Naive thymus-derived CD4-positive, alpha-beta T cell (primary cell): ENCODE data around the gene MAJIN. TPM values are rescaled to one million over a fixed set of nuclear protein-coding genes. Genes with fewer than 3 reads are reported as not detected.
A peak's percentile ranks its signal among the peaks of the same experiment; 100 is the strongest.

Experiments used
- ATAC-seq: fragments of 150-1000 bp; cut with Tn5 transposase; 2 replicates; pipeline ENCODE4 v1.10.0; 2021; ENCODE audit warnings: mild to moderate bottlenecking, moderate library complexity
- CTCF ChIA-PET: fragments of 350-600 bp; sonication (Branson Sonifier 250); formaldehyde crosslinking; loops from one replicate; lab custom pipeline; 2021; ENCODE audit warnings: antibody characterized with exemption; lab: Charles Lee
- POLR2A ChIA-PET: fragments of 350-600 bp; sonication (Branson Sonifier 250); formaldehyde crosslinking; loops from one replicate; lab custom pipeline; 2021; ENCODE audit warnings: antibody characterized with exemption, inconsistent platforms; lab: Charles Lee
- DNase-seq, 9 donors: peaks; one replicate each; pipeline versions ENCODE4 v3.0.0 to v3.0.0-alpha.2; 2020 to 2022; ENCODE audit warnings: mixed read lengths in 1 of 9
- H3K27ac ChIP-seq: one replicate; pipeline ENCODE4 v1.7.0; 2013; ENCODE audit warnings: mild to moderate bottlenecking, low read depth, low read length, moderate library complexity
- H3K27me3 ChIP-seq, 2 donors: one replicate each; pipeline ENCODE4 v1.7.0; 2013; ENCODE audit warnings: low read length in 2 of 2, mild to moderate bottlenecking in 2 of 2, moderate library complexity in 2 of 2; ENCODE audit not compliant: control insufficient read depth in 2 of 2, insufficient read depth in 2 of 2
- H3K36me3 ChIP-seq, 3 experiments: 1 replicate in 2 of 3; 2 replicates in 1 of 3; pipeline ENCODE4 v1.7.0; 2013; ENCODE audit warnings: low read length in 3 of 3, mild to moderate bottlenecking in 3 of 3, moderate library complexity in 1 of 3; ENCODE audit not compliant: insufficient read depth in 3 of 3, control insufficient read depth in 2 of 3
- H3K4me1 ChIP-seq, 2 donors: one replicate each; pipeline ENCODE4 v1.7.0; 2013; ENCODE audit warnings: low read length in 2 of 2, mild to moderate bottlenecking in 2 of 2, moderate library complexity in 1 of 2; ENCODE audit not compliant: control insufficient read depth in 2 of 2, insufficient read depth in 2 of 2
- H3K4me3 ChIP-seq: 2 replicates; pipeline ENCODE4 v1.7.0; 2013; ENCODE audit warnings: mild to moderate bottlenecking, low read length
- H3K9me3 ChIP-seq, 3 experiments: 1 replicate in 2 of 3; 2 replicates in 1 of 3; pipeline ENCODE4 v1.7.0; 2013; ENCODE audit warnings: low read length in 3 of 3; ENCODE audit not compliant: control insufficient read depth in 2 of 3
- H3K27ac Mint-ChIP-seq, 9 donors: one replicate each; pipeline ENCODE4 v1.8.0; 2020 to 2022; ENCODE audit warnings: mixed read lengths in 9 of 9, mild to moderate bottlenecking in 8 of 9, moderate library complexity in 5 of 9, inconsistent platforms in 2 of 9
- H3K27me3 Mint-ChIP-seq, 5 donors: one replicate each; pipeline ENCODE4 v1.8.0; 2021 to 2022; ENCODE audit warnings: mixed read lengths in 5 of 5, mild to moderate bottlenecking in 1 of 5
- H3K36me3 Mint-ChIP-seq, 5 donors: one replicate each; pipeline ENCODE4 v1.8.0; 2020 to 2022; ENCODE audit warnings: mixed read lengths in 5 of 5, mild to moderate bottlenecking in 3 of 5, inconsistent platforms in 1 of 5
- H3K4me1 Mint-ChIP-seq, 7 donors: one replicate each; pipeline ENCODE4 v1.8.0; 2020 to 2022; ENCODE audit warnings: mixed read lengths in 7 of 7, mild to moderate bottlenecking in 3 of 7, inconsistent platforms in 1 of 7
- H3K4me3 Mint-ChIP-seq, 10 donors: one replicate each; pipeline ENCODE4 v1.8.0; 2020 to 2022; ENCODE audit warnings: mild to moderate bottlenecking in 10 of 10, mixed read lengths in 10 of 10, moderate library complexity in 6 of 10, inconsistent platforms in 2 of 10
- H3K9me3 Mint-ChIP-seq, 11 donors: one replicate each; pipeline ENCODE4 v1.8.0; 2020 to 2022; ENCODE audit warnings: mixed read lengths in 11 of 11, mild to moderate bottlenecking in 4 of 11, inconsistent platforms in 1 of 11, moderate library complexity in 1 of 11
- intact Hi-C, 2 donors: fragments of 100-400 bp; cut with micrococcal nuclease; formaldehyde crosslinking; loops; one replicate each; pipeline ENCODE4 v1.15.1; 2023
- polyA plus RNA-seq, 2 donors: library from polyadenylated mRNA; unstranded; fragments of 300-500 nt; fragmentation: Illumina TruSeq; gene quantifications; one replicate each; pipeline ENCODE4 v1.2.3, GENCODE V29; 2021
- total RNA-seq, 6 experiments: library from RNA in 5 of 6; stranded (reverse) in 5 of 6; gene quantifications; 1 replicate in 5 of 6; 2 replicates in 1 of 6; pipeline ENCODE4 v1.2.3 and lab custom pipeline; 2021 to 2026

MAJIN gene
- total and polyA plus RNA-seq, 7 experiments from 2014 or later, result 0.48 to 1.2 (median 0.94) TPM; not detected in 2

DNA sequence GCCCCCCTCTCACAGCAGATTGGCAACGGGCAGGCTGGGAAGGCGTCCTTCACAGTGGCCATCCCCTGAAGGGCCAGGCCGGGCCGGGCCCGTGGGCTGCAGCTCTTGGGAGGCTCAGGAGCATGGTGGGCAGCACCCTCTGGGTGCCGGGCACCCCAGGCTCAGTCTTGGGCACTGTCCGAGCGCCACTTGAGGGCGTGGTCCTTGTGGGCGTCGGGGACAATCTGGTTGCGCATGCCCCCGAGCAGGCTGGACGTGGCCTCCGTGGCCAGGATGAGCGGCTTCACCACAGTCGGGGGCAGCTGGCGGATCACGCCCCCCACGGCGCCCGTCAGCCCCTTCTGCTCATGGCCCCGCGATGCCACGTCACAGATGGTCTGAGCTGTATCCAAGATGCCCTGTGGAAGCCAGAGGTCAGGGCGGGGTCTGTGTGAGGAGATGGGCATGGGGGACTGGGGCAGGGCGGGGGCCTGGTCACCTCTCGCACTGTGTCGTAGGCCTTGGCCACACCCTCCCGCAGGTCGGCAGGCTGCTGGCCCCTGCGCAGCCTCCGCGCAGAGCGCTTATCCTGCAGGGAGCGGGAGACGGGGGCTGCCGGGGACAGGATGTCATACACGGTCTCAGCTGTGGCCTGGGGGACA is 77.0 kb downstream of the MAJIN start:
- no peaks in the 10 kb centered on the region for H3K27me3 ChIP-seq
- H3K36me3 ChIP-seq, result peaks cover 0 to 46% (median 0%) of the 10 kb centered on the region in 3 experiments
- DNase-seq, result no peak
- Mint-ChIP-seq H3K9me3 (peaks cover 0 to 4% (median 0%) of the 10 kb centered on the region in 11 donors), H3K27me3 (no peaks in the 10 kb centered on the region), H3K27ac (no peak overlapping the region), H3K4me1 (peaks cover under 1 to 10% (median under 1%) of the 10 kb centered on the region in 7 donors), H3K36me3 (peaks cover 0 to 6% (median 0%) of the 10 kb centered on the region in 5 donors), H3K4me3 (no peak overlapping the region)
- no peak for ATAC-seq
- H3K4me3 ChIP-seq, result no peak overlapping the region
- peaks cover 0 to 6% of the 10 kb centered on the region in 2 donors for H3K4me1 ChIP-seq
- POLR2A ChIA-PET, result interaction anchor here (1.1 to 26.0 kb wide), 3 partner anchors 17 to 223 kb away, joined by 3 to 1324 read pairs (median 91); partner anchors contain the start of genes CDC42BPG, EHD1 and ZNHIT2
- no peak overlapping the region for H3K27ac ChIP-seq
- intact Hi-C loops, result loop anchor here (1.0 to 2.0 kb wide), 3 partner anchors 16 to 108 kb away; partner anchors contain the start of gene EHD1 (in 1 of the 2)
- no peaks in the 10 kb centered on the region for H3K9me3 ChIP-seq
- CTCF ChIA-PET, result interaction anchor here (0.7 to 30.3 kb wide), 3 partner anchors 14 to 39 kb away, joined by 3 to 945 read pairs (median 13); partner anchors contain the start of gene CDC42BPG

DNA sequence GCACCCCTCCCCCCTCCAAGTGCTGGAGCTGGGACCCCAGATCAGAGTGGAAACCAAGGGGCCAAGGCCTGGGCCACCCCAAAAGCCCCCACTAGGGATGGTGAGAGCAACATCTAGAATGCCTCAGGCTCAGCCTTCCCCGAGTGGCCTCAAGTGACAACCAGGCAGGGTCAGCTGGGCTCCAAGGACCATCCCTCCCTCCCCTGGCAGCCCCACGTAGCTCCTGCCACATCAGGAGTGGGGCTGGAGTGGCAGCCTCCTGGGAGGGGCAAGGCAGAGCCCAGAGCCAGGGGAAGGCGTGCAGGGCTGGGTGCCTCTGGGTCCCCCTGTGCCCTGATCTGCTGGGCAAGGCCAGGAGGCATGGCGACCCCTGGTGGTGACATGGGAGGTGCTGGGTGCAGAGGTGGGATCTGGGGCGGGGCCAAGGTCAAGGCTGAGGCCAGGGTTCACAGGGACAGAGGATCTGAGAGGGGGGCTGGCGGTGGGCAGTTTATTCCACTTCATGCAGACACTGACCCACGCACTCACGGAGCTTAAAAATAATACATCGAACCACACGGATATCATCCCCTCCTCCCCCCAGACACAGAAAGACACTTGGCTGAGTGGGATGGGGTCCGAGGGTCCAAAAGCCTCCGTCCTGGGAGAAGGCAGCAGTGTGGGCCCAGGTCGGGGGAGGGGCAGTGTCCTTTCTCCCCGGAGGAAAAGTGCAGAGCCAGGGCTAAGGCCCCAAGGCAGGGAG is 77.7 kb downstream of the MAJIN start:
- no peaks in the 10 kb centered on the region for H3K27me3 ChIP-seq
- peaks cover 0 to 6% of the 10 kb centered on the region in 2 donors for H3K4me1 ChIP-seq
- H3K36me3 ChIP-seq, result peaks cover 0 to 39% (median 0%) of the 10 kb centered on the region in 3 experiments
- H3K9me3 ChIP-seq, result no peaks in the 10 kb centered on the region
- DNase-seq (peak; percentile 75 to 93 (median 87)), ATAC-seq (peak; percentile 89)
- Mint-ChIP-seq H3K4me3 (peak overlapping the region in 1 of 10 donors; percentile 21), H3K9me3 (peaks cover 0 to 4% (median 0%) of the 10 kb centered on the region in 11 donors), H3K27me3 (no peaks in the 10 kb centered on the region), H3K27ac (peak overlapping the region in 2 of 9 donors; percentile 45 to 75), H3K36me3 (peaks cover 0 to 6% (median 0%) of the 10 kb centered on the region in 5 donors), H3K4me1 (peaks cover 0 to 6% (median 0%) of the 10 kb centered on the region in 7 donors)
- ChIA-PET POLR2A (interaction anchor here (0.6 to 26.0 kb wide), 4 partner anchors 16 to 223 kb away, joined by 3 to 1324 read pairs (median 48); partner anchors contain the start of genes CDC42BPG, EHD1 and ZNHIT2), CTCF (interaction anchor here (0.7 to 30.3 kb wide), 9 partner anchors 10 to 205 kb away, joined by 3 to 945 read pairs (median 3); partner anchors contain the start of gene CDC42BPG)
- intact Hi-C loops, result loop anchor here (1.0 to 2.0 kb wide), 3 partner anchors 15 to 107 kb away; partner anchors contain the start of gene EHD1 (in 1 of the 2)
- no peak overlapping the region for H3K4me3 ChIP-seq
- H3K27ac ChIP-seq, result no peak overlapping the region

DNA sequence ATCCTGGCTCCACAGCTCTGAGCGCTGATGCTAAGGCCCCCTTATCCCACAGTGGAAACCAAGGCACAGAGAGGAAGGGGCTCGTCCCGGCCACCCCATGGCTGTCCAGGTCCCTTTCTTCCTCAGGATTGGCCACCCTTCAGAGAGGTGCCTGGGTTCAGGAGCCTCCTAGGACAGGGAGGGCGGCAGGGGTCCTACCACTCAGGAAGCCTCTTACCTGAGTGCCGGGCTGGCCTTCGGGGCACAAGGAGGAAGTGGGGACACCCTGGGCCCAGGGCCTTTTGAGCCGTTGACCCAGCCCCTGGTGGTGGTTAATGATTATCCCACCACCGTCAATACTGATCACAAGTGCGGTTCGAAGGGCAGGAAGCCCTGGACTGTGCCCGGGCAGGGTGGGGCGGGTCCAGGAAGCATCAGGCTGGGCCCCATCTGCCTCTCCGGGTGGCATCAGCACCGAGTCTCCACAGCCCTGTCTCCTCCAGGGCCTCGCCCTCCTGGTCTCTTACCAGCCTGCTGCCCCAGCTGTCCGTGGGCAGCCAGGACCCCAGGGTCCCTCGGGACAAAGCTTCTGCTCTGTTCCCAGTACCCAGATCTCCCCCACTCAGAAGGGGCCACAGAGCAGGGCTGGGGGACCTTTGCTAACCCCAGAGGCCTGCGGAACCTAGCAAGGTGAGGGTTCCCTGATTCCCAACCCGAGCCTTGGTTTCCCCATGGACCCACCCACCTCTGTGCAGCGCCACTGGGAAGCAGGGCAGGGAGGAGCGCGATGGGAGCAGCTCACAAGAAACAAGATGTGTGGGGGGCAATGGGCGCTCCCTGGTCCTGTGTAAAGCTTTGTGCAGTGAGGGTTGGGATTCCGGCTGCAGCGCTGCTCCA is 78.5 kb downstream of the MAJIN start:
- H3K9me3 Mint-ChIP-seq, result peaks cover 0 to 4% (median 0%) of the 10 kb centered on the region in 11 donors
- no peaks in the 10 kb centered on the region for H3K27me3 Mint-ChIP-seq
- Histone ChIP-seq H3K27ac (no peak overlapping the region), H3K4me3 (no peak overlapping the region), H3K27me3 (no peaks in the 10 kb centered on the region), H3K9me3 (no peaks in the 10 kb centered on the region), H3K36me3 (peaks cover 0 to 34% (median 0%) of the 10 kb centered on the region in 3 experiments), H3K4me1 (peaks cover 0 to 6% of the 10 kb centered on the region in 2 donors)
- peaks cover 0 to 6% (median 0%) of the 10 kb centered on the region in 5 donors for H3K36me3 Mint-ChIP-seq
- no peak for ATAC-seq
- POLR2A ChIA-PET, result interaction anchor here (1.1 to 26.0 kb wide), 3 partner anchors 16 to 224 kb away, joined by 3 to 1324 read pairs (median 91); partner anchors contain the start of genes CDC42BPG, EHD1 and ZNHIT2
- intact Hi-C loops, result loop anchor here (1.0 to 2.0 kb wide), 3 partner anchors 15 to 106 kb away; partner anchors contain the start of gene EHD1 (in 1 of the 2)
- DNase-seq, result no peak
- no peak overlapping the region for H3K27ac Mint-ChIP-seq
- H3K4me3 Mint-ChIP-seq, result no peak overlapping the region
- CTCF ChIA-PET, result interaction anchor here (0.7 to 30.3 kb wide), 8 partner anchors 9 to 204 kb away, joined by 3 to 945 read pairs (median 3); partner anchors contain the start of gene CDC42BPG
- H3K4me1 Mint-ChIP-seq, result peaks cover 0 to 4% (median under 1%) of the 10 kb centered on the region in 7 donors

DNA sequence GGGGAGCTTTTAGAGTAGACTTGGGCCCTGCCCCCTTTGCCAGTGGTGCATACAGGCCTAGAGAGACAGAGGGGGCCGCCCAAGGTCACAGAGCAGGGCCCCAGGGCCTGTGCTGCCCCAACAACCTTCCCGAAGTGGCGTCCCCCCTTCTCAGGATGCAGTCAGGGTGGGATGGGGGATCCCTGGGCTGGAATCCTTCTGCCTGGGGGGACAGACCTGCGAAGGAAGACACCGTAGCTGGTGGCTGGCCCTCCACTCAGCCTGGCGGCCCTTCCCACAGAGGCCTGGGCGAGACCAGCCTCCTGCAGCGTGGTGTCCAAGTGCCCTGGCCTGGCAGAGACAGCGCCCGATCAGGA is 79.1 kb downstream of the MAJIN start:
- Histone ChIP-seq H3K9me3 (no peaks in the 10 kb centered on the region), H3K4me1 (peaks cover 6 to 12% of the 10 kb centered on the region in 2 donors), H3K27ac (no peak overlapping the region), H3K27me3 (no peaks in the 10 kb centered on the region), H3K36me3 (peaks cover 0 to 28% (median 0%) of the 10 kb centered on the region in 3 experiments), H3K4me3 (no peak overlapping the region)
- Mint-ChIP-seq H3K27me3 (no peaks in the 10 kb centered on the region), H3K4me1 (peaks cover 4 to 10% (median 7%) of the 10 kb centered on the region in 7 donors), H3K9me3 (peaks cover 0 to 4% (median 0%) of the 10 kb centered on the region in 11 donors), H3K4me3 (no peak overlapping the region), H3K36me3 (peaks cover 0 to 4% (median 0%) of the 10 kb centered on the region in 5 donors), H3K27ac (no peak overlapping the region)
- intact Hi-C loops, result no loop called here
- DNase-seq (no peak), ATAC-seq (no peak)
- ChIA-PET CTCF (interaction anchor here (1.3 to 30.3 kb wide), 2 partner anchors 8 to 37 kb away, joined by 3 to 945 read pairs; partner anchors contain the start of gene CDC42BPG), POLR2A (interaction anchor here (1.3 to 26.0 kb wide), 3 partner anchors 15 to 89 kb away, joined by 3 to 1324 read pairs (median 91); partner anchors contain the start of genes CDC42BPG and EHD1)

DNA sequence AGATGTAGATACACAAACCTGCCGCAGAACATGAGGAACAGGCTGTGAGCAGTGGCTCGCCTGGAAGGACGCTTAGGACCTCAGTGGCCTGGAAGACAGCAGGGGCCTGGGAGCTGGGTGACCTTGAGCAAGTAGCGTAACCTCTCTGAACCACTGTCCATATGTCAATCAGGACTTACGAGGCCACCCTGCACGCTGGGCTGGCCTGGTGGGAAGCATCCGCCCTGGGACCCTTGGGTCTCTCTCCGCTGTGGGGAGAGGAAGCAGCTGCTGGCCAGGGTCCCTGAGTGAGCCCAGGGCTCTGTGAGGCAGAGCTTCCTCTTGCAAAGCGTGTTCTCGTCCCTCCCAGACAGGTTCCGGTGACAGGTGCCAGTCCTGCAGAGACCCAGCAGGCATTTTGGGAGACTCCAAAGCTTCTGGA is 79.5 kb downstream of the MAJIN start:
- no peak overlapping the region for H3K27ac ChIP-seq
- H3K9me3 ChIP-seq, result no peaks in the 10 kb centered on the region
- no peak for DNase-seq
- Mint-ChIP-seq H3K9me3 (peaks cover 0 to 4% (median 0%) of the 10 kb centered on the region in 11 donors), H3K27me3 (no peaks in the 10 kb centered on the region), H3K36me3 (peaks cover 0 to 2% (median 0%) of the 10 kb centered on the region in 5 donors), H3K27ac (peak overlapping the region in 2 of 9 donors; percentile 51 to 73), H3K4me3 (no peak overlapping the region), H3K4me1 (peaks cover 7 to 12% (median 10%) of the 10 kb centered on the region in 7 donors)
- intact Hi-C loops, result no loop called here
- no peak overlapping the region for H3K4me3 ChIP-seq
- peaks cover 10 to 16% of the 10 kb centered on the region in 2 donors for H3K4me1 ChIP-seq
- H3K27me3 ChIP-seq, result no peaks in the 10 kb centered on the region
- ChIA-PET CTCF (interaction anchor here (1.3 to 30.3 kb wide), 2 partner anchors 19 to 36 kb away, joined by 3 to 945 read pairs; partner anchors contain the start of gene CDC42BPG), POLR2A (interaction anchor here (1.3 to 26.0 kb wide), 3 partner anchors 15 to 88 kb away, joined by 3 to 1324 read pairs (median 91); partner anchors contain the start of genes CDC42BPG and EHD1)
- H3K36me3 ChIP-seq, result peaks cover 0 to 24% (median 0%) of the 10 kb centered on the region in 3 experiments
- no peak for ATAC-seq
